Stimulated activated CD8-positive, alpha-beta memory T cell treated with anti-CD3 and anti-CD28 coated beads, Interleukin-12 subunit alpha, Interleukin-12 subunit beta, amount 100 ng/mL, for 24 hours (primary cell): ENCODE results near the gene COX8C.
"Not testable (repeated sequence)": the region's sequence is repeated elsewhere in the genome, so short reads cannot be mapped to it uniquely, and the experiment has no call there.

Experiments used
- DNase-seq: peaks from one replicate; pipeline ENCODE4 v3.0.0-alpha.2; 2020; ENCODE audit errors: extremely low read depth

COX8C gene

DNA sequence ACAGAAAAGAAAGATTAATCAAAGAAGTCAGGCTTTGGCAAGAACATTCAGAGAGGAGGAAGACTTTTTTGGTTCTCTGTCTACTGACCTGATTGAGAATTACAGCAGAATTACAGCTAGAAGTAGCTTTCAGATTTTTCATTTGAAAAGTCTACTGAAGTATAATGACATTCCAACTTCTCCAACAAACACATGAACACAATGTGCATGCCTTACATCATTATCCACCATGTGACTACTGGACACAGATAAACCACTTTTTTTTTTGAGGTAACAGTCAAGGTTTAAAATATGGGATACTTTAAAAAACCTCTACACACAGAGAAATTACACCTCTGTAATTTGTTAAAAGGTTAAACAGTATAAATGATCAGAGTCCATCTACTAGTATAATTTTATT lies 26.5 kb upstream of the COX8C start:
- no peak for DNase-seq

DNA sequence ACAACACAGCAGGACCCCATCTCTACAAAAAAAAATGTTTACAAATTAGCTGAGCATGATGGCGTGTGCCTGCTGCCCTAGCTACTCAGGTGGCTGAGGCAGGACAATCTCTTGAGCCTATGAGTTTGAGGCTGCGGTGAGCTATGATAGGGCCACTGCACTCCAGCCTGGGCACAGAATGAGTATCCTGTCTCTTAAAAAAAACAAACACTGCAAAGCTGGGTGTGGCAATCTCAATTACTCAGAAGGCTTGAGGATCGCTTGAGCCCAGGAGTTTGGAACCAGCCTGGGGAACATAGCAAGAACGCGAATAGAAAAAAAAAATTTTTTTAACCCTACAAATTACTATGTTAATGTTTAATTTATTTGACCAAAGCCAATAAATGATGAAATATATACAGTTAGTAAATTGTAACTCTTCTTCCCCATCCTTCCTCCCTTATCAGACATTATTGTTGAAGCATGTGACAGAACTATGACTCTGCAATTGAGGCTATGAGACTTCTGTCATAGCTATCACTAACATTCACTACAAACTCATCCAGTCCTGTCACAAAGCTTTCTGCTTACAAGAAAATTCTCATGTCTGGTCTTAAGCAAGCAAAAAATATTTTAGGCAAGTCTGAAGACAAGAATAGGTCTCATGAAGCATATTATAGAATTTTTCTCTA lies 23.9 kb upstream of the COX8C start:
- DNase-seq = no peak

DNA sequence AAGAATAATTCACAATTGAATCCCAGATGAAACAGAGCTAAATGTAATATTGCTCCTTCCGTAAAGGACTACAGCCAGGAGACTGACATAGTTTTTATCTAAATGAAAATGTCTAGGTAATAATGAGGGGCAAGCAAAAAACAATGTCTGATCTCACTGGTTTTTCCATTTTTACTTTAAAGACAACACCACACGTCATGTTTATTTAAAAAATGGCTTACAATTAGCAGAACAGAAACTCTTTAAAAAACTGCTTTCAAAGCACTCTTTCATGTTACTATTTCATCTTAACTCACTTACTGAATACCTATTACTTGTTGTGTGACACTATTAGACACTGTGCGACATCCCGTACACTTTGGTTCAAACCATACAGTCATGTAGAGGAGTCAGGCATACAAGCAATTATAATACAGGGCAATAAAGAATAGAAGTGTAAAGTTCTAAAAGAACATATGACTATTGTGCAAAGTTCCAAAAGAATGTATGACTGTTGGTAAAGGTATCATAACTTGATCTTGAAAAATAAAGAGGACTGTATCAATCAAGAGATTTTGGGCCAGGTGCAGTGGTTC lies 23.3 kb upstream of the COX8C start:
- DNase-seq = no peak

DNA sequence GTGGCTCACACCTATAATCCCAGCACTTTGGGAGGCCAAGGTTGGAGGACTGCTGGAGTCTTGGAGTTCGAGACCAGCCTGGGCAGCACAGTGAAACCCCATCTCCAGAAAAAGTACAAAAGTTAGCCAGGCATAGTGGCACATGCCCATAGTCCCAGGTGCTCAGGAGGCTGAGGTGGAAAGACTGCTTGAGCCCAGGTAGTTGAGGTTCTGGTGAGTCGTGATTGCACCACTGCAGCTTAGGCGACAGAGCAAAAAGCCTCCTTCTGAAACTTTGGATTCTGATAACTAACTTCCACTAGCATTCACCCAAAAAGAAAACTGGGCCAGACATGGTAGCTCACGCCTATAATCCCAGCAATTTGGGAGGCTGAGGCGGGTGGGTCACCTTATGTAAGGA lies 20.8 kb upstream of the COX8C start:
- no peak for DNase-seq

DNA sequence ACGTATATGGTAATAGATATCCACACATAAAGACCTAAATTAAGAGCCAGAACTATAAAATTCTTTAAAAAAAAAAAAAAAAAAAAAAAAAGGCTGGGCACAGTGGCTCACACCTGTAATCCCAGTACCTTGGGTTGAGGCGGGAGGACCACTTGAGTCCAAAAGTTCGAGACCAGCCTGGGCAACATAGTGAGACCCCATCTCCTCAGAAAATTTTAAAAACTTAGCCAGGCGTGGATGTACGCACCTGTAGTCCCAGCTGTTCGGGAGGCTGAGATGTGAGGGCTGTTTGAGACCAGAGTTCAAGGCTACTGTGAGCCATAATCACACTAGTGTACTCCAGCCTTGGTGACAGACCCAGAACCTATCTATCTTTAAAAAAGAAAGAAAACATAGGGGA lies 18.4 kb upstream of the COX8C start:
- DNase-seq = no peak

DNA sequence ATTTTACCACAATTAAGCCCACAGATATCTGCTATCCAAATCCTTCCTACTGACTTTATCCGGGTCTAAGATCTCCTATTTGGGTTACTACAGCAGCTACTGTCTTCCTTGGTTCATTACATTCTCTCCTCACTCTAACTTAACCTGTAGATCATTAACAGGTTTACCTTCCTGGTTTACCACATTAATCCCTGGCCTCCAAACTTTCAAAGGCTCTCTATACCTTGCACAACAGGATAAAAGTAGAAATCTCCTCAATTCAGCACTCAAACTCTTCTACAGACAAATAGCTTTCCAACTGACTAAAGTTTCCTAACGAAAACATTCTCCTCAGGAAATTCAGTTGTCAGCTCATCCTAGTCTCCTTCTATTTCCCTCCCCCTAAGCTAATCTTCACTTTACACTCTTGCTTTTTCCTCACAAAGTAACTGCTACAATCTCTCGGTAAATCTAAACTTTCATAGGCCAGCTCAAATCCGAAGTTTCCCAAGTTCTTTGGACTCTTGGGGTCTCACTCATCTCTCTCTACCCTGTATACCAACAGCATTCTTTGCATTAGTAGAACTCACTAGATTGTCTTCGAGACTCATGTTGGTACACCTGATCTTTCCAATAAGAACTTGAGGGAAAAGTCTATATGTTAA lies 16.9 kb upstream of the COX8C start:
- no peak for DNase-seq

DNA sequence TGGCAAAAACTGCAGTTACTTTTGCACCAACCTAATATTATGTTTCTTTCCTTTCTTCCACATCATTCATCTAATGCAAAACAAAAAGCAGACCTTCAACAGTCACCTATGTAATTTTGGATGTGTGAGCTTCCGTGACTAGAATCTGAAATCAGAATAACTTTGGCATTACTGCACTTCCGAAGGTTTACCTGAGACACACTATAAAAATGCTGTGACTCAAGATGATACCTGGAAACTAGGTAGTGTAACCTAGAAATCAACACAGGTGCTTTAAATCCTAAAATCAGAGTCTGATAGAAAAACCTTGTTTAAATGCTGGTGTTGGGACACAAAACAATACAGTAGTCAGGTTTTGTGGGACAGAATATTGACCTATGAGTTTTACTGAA lies 16.4 kb upstream of the COX8C start:
- no peak for DNase-seq

DNA sequence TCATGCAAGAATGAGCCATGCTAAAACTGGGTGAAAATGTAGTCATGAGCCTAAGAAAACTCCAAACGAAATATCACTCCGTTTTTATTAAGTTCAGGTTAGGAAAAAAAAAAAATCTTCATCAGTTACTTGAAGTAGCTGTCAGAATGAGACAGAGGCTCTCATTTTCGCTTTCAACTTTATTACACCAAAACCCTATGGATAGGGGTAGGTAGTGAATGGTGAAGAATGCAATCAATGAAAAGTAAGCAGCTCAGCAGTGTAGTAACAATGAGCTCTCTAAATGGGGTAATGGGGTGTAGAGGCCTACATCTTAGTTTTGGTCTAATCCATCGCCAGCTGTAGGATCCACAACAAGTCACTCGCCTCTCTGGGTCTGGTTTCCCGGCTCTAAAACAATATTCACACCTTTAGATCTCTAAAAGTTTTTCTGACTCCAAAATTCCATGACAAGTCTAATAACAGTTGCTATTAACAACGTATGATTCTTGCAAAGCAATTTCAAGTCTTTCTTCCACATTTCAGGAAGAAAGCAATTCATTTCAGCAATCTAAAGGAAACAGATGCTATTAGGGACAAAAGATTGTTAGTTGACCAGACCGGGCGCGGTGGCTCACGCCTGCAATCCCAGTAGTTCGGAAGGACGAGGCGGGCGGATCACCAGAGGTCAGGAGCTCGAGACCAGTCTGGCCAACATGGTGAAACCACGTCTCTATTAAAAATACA lies 15.8 kb upstream of the COX8C start:
- no peak for DNase-seq

DNA sequence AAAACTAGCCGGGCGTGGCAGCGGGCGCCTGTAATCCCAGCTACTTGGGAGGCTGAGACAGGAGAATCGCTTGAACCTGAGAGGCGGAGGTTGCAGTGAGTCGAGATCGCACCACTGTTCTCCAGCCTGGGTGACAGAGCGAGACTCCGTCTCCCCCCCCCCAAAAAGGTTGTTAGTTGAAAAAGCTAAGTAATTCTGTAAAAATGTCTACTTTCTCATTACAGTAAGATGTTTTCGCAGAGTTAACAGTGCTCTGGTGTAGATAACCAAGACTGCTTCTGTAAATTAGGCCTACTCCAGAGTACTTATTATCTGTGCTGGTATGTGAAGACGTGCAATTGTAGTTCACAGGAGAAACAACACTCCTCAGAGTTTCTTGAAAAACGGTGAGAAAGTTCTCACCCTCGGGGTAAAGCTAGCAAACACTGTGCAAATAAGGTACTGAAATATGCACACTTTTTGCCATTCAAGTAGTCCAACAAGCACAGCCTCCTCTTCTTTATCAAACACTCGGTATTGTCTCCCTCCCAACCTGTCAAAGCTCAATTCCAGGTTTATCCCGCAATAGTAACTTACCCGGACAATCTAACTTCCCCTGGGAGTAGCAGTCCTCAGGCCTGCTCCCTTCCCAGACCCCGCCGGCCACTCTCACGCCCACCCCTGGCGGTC lies 15.1 kb upstream of the COX8C start:
- no peak for DNase-seq

DNA sequence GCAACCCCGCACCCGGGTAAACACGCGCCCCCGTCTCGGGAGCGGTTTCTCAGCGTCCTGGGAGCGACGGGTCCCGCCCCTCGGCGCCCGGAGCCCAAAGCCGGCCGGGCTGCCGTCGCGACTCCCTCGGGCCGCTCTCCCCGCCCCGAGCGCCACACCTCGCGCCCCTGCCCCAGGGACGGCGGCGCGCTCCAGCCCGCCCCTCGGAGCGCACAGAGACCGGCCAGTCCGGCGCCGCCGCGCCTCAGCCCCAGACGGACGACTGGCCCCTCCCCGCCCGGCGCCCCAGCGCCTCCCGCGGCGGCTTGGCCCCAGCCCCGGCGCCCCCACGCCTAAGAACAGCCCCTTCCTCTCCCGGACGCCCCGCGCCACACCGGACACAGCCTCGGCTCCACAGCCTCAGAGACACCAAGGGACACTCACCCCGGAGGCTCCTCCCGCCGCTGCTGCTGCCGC lies 14.6 kb upstream of the COX8C start:
- peak; percentile 11 for DNase-seq

DNA sequence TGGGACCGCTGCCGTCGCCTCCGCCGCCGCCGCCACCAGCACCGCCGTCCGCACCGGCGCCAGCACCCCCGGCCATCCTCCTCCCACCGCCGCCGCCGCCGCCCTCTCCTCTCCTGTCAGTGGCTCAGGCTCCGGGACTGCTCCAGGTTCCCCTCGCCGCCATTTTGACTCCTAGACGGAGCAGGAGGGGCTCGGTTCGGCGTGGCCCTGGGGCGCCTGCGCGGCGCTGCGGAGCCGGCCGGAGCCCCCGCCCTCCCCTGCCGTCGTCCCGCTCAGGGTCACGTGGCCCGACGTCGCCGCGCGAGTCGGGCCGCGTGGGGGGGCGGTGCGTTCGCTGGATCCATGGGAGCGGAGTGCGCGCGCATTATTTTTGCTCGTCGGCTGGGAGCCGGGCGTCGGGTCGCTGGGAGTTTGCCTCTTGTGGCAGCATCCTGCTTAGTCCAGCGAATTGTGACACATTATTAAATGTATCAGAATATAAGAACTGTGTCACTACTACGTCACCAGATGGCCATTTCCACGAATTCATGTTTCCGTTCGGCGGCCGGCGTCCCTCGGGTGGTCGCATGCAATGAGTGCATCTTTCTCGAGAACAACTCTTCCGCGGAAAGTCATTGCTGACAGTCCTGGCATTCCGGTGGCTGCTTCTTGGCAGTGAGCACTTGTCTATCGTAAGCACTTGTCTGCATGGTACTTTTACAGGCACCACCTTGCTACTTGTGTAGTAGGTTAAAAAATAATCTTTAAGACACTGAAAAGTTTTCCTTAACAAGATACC lies 13.9 kb upstream of the COX8C start, which contains the start of gene BTBD7:
Gene BTBD7 (minus strand): TSS at position 184 of the 778 bp plus-strand sequence. CDS start 36,985 bp downstream, outside the sequence.
- peak; percentile 91 for DNase-seq

DNA sequence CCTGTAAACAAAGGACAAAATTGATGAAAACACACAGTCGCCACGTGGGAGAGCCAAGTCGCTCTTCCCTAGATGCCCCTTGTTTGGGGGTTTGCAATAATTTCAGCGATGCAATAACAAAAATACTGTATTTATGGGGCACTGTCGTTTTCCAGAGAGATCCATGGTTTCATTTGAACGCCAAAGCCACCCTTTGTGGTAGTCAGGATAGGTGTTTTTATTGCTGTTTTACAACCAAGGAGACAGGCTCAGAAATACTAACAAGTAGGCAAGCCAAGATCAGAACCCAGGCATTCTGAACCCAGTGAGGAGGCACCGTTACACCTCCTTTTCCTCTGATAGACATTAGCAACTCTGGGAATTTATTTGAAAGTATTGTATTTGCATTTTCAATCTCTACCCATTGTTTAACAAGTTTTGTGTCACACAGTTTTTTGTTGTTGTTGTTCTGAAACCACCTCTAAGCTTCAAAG lies 13.3 kb upstream of the COX8C start:
- no peak for DNase-seq

DNA sequence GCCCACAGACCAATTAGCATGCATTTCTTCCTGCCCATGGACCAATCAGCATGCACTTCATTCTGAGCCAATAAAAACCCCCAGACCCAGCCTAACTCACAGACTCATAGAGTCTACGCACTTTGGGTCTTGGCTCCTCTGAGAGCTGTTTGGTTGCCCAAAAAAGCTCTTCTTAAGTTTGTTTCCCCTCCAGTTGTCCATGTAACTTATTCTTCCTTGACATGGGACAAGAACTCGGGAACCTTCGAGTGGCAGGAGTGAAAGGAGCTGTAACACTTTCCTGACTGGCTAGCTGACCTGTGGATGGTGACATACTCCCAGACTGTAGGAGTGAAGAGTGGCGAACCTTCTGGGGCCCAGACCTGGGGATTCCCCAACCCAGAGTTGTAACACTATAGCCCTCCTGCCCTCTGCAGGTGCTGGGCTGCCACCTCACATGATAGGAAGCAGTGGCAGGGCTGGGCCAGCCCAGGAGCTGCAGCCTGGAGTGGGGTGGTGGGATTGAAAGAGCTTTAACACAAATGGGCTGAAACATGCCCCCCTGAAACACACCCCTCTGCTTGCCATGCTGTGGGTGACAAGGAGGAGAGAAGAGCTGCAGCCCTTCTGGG lies 9.7 kb upstream of the COX8C start:
- DNase-seq = no peak

DNA sequence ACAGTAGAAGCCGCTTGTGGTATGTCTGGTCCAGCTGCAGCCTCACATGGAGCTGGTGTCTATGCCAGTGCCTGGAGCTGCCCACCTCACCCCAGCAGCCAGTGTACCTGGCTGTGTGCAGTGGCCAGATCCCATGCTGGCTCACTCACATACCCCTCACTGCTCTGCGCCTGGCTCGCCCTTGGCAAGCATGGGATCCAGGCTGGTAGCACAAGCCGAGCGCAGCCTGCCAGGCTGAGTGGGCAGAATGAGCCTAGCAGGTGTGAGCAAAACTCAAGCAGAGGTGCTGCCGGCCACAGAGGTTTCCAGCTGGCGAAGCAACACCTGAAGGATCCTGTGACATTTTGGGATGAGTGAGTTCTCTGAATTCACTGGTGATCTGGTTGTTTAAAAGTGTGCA lies 9.1 kb upstream of the COX8C start:
- DNase-seq = no peak

DNA sequence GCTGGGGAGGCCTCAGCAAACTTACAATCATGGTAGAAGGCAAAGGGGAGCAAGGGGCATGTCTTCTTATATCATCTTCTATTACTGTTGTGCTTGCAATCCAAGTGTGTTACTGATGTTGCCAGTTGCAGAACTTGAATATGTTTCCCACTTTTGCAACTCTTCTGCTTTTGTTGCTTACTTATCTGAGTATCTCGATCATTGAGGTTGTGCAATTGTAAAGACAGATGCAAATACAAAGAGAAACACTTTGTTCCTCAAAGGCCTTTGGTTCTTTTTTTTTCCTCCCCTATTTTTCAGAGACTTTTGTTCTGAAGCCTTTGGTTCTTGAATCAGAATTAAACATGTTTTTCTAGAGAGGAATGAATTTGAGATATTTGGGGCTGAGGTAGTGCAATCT lies 3.7 kb upstream of the COX8C start:
- no peak for DNase-seq

DNA sequence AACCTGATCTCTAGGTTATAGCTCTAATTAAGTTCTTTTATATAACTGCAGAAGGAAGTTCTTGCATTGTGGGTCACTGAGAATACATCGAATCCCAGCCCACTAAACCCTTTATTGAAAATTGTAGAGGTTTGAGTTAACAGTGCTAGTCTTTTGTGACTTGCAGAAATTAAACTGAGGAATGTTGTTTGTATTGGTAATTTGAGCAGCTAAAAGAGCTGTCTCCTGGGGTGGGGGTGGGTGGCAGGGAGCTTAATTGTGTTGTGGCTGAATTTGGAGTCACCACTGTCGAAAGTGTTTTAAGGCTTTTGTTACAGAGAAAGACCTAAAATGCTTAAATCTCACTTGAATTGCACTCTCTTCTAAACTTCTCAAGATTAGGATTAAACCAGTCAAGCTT lies 3.2 kb upstream of the COX8C start:
- DNase-seq = no peak

DNA sequence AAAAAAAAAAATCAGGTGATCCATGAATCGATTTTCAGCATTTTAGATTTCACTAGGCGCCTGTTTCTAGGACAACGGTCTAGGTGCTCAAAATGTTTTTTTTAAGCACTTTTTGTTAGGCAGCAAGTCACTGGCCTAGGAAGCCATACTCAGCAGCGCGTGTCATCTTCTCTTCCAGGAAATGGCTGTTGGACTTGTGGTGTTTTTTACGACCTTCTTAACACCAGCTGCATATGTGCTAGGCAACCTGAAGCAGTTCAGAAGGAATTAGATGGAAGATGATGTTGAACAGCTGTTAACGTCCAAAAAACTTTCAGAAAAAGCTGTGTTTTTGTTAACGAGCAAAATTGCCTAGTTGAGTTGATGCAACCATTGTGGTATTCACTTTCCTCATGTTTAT lies 868 bp downstream of the COX8C start:
- no peak for DNase-seq

DNA sequence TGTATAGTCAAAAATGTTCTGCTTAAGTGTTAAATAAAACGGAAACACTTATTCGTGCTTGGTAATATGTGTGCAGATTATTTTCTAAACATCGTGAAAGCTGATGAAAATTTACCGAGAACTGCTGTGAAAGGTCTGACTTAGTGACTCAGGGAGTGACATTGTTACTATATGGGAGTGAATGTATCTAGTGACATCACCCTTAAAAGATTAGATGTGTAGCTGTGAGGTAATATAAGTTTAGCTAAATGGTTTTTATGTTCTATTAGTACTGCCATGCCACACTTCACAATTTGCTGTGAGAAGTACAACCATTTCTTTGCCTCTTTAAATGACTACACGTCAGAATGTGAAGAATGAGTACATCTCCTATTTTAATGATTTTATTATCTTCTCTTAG lies 1.3 kb downstream of the COX8C start:
- DNase-seq = no peak

DNA sequence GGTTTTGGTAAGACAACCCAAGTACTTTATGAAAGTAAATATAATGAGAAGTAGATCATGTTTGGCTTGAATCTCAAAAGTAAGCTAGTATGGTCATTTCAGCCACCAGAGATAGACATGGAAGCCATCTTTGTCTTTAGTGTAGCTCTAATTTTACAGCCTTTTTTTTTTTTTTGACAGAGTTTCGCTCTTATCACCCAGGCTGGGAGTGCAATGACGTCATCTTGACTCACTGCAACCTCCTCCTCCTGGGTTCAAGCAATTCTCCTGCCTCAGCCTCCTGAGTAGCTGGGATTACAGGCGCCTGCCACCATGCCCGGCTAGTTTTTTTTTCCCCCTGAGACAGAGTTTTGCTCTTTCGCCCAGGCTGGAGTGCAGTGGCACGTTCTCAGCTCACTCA lies 7.9 kb downstream of the COX8C start:
- DNase-seq = not testable (repeated sequence)

DNA sequence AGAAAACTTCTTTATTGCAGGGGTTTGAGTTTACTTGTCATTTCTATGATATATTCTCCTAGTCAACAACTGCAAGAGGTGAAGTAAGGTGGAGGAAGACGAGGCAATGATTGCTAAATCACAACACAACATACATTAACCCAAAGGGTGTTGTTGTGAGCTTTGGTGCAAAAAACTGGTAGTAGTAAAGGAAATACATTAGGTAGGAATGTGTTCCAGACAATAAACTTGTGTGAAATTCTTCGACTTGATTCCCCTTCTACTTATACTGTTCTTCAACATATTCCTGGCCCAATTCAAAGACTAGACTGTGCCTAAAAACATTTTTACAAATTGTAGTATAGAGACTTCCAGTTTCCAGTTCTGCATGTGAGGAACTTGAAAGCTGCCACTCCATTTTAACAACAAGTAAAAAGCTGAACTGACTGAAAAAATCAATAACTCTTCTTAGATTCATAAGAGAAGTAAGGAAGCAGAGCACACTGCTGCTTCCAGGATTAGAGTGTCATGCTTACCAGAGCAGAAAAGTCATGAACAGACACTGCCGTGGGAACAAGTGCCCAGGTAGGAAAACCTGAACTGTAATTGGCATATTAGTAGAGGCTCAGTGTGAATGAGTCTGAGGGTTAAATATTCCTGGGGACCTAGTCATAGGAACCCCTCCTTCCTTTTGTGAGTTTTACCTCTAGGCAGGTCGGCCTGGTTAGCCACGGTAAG lies 22.2 kb downstream of the COX8C start:
- DNase-seq = no peak
